GM18511 (cell line): Measurements from ENCODE around the gene PCDHB8.
"Not testable (repeated sequence)": the region's sequence is repeated elsewhere in the genome, so short reads cannot be mapped to it uniquely, and the experiment has no call there.

ENCODE experiments used
- ATAC-seq: cut with Tn5 transposase; IDR thresholded peaks from one replicate; pipeline ENCODE4 v1.9.1; 2021; ENCODE audit warnings: mild to moderate bottlenecking, moderate library complexity; ENCODE audit not compliant: unreplicated experiment

The PCDHB8 gene

DNA sequence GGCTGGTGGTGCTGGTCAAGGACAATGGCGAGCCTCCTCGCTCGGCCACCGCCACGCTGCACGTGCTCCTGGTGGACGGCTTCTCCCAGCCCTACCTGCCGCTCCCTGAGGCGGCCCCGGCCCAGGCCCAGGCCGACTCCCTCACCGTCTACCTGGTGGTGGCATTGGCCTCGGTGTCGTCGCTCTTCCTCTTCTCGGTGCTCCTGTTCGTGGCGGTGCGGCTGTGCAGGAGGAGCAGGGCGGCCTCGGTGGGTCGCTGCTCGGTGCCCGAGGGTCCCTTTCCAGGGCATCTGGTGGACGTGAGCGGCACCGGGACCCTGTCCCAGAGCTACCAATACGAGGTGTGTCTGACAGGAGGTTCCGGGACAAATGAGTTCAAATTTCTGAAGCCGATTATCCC, 47.8 kb downstream of the PCDHB8 start:
- ATAC-seq: not testable (repeated sequence)
